GM18519 (cell line): Measurements from ENCODE around the gene ZNF19.

Experiments
- ATAC-seq: cut with Tn5 transposase; IDR thresholded peaks from one replicate; pipeline ENCODE4 v1.9.1; 2021; ENCODE audit warnings: mild to moderate bottlenecking, moderate library complexity; ENCODE audit not compliant: unreplicated experiment, low FRiP score

The ZNF19 gene

DNA sequence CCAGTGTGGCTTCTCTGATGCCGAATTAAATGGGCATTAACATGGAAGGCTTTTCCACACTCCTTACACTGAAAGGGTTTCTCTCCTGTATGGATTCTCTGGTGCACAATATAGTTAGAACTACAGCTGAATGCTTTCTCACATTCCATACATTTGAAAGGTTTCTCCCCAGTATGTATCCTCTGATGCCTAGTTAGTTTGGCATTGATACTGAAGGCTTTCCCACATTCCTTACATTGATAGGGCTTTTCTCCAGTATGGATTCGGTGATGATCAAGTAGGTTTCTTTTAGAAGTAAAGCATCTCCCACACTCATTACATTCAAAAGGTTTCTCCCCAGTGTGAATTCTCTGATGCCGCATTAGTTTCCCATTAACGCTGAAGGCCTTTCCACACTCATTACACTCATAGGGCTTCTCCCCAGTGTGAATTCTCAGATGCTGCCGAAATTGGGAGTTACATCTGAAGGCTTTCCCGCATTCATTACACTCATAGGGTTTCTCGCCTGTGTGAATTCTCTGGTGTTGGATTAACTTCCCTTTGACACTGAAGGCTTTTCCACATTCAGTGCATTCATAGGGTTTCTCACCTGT lies 40.8 kb downstream of the ZNF19 start:
- no peak for ATAC-seq

- no peak for ATAC-seq
Measured at GRCh38 chr16:71443714-71444113, 45.4 kb downstream of the ZNF19 start.

DNA sequence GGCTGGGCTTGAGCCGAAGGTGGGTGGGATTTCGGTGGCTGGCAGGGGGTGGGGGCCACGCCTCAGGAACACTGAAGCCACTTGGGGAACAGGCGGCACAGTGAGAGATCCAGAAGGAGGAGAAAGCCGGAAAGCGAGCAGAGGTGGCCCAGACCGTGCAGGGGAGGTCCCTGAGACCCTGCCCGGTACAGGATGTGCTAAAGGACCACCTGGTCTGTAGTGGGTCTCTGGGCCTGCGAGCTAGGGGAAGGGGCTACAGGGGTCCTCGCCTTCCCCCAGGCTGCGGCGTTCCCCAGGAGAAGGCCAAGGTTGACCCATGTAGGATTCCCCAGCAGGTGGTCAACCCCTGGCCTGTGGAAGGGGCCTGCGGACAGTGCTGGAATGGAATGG lies 47.1 kb downstream of the ZNF19 start, which contains the start of gene TLE7:
TSS of gene TLE7 (minus strand) at position 4 of the 390 bp plus-strand sequence. CDS start 8,730 bp downstream, outside the sequence.
- ATAC-seq = no peak

- ATAC-seq = no peak
Measured at GRCh38 chr16:71441348-71442050, 47.6 kb downstream of the ZNF19 start.

GRCh38 chr16:71440669-71441347 lies 48.3 kb downstream of the ZNF19 start:
- ATAC-seq = no peak

- no peak for ATAC-seq
Measured at GRCh38 chr16:71439523-71439922, 49.6 kb downstream of the ZNF19 start.

DNA sequence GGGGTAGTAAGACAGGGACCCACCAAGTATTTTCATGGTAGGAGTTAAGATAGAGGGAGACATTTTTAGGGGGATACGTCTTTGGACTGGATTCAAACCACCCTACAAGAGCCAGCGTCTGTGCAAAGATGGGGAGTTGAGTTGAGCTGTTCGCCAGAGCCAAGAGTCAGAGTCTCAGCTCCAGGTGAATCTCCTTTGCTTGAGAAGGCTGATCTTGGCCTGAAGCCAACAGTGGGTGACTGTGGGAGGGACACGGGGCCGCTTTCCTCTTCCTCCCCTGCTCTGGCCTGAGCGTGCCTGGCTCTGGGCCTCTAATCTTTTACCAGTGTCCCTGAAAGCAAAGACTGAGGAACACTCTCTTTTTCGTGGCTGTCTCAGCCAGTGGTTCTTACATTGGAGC lies 52.7 kb downstream of the ZNF19 start:
- no peak for ATAC-seq

DNA sequence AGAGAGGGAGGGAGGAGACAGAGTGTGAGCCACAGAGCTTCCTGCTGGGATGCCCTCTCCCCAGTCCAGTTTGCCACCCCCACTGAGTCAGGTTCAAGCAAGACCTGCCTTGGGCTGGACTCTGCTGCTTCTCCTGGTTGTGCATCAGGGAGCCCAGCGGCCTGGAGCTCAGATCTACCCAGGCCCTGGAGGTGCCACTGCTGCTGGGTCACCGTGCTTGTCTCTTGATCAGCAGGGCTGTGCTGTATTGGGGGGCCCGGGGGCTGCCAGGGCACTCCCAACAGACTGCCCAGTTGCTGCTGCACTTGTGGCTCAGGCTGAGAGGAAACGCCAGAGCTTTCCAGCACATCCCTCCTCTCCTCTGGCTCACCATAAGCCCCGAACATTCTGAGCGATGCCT lies 56.2 kb downstream of the ZNF19 start:
- ATAC-seq = no peak

DNA sequence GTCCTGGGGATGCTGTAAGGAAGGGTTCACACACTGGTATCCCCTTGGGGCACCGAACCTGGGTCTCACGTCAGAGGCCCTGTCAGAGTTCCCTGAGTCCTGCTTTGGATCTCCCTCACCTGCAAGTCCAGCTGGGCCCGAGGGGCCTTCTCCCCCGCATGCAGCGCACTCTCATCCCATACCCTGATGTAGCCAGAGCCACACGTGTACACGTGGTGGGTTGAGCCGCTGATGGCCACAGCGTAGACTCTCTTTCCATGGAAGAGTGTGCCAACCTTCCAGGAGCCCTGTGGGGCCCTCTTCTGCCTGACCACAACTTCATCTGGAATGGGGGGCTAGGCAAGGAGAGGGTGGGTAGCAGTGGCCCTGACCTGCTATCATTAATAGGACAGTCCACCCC lies 57.1 kb downstream of the ZNF19 start:
- ATAC-seq = no peak

- ATAC-seq = no peak
Measured at GRCh38 chr16:71431176-71431575, 57.9 kb downstream of the ZNF19 start.

DNA sequence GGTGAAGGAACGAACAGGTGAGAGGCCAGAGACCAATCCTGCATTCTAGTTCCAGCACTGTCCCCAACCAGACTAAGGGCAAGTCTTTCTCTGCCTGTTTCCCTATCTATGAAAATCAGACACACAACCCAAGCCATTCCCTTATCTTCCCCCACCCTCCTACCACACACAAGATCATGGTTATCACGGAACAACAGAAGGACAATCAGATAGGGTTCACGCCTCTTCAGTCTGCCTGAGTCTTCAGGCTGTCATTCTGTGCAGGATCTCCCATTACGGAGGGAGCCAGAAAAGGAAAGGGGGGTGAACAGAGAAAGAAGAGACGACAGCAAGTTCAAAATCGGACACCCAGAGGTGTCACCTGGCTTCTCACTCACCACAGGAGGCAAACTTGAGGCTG lies 58.4 kb downstream of the ZNF19 start:
- ATAC-seq = no peak

- no peak for ATAC-seq
Measured at GRCh38 chr16:71429581-71429980, 59.5 kb downstream of the ZNF19 start.

DNA sequence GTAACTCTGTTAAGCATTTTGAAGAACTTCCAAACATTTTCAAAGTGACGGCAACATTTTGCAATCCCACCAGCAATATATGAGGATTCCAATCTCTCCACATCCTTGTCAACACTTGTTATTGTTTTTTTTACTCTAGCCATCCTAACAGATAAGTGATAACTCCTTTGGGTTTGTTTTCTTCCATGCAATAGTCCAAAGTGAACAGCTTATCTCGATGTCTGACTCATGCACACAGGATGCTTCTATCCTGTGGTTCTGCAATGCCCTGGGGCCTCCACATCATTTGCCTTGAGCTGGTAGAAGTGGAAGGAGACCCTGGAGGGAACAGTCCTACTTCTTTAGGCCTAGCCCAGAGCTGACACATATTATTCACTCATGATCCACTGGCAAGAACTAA lies 60.2 kb downstream of the ZNF19 start:
- ATAC-seq = no peak

- ATAC-seq = no peak
Measured at GRCh38 chr16:71428385-71428784, 60.7 kb downstream of the ZNF19 start.

GRCh38 chr16:71426880-71427615 lies 62.1 kb downstream of the ZNF19 start:
- no peak for ATAC-seq

GRCh38 chr16:71426069-71426879 lies 62.9 kb downstream of the ZNF19 start:
- peak; percentile 68 for ATAC-seq

DNA sequence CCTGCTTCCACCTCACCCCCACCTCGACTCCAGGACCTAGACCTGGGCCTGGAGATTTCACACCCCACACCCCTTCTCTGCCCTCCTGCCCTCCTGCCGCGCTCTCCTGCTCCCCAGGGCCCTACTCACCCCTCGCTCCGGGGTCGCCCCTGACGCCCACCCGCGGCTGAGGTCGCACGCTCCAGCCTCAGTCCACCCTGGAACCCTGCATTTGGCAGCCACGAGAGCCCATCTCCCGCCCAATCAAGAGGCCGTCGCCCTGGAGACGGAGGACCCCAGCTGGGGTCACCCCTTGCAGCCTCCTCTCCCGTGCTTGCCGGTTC lies 63.4 kb downstream of the ZNF19 start:
- no peak for ATAC-seq

- no peak for ATAC-seq
Measured at GRCh38 chr16:71424626-71425025, 64.5 kb downstream of the ZNF19 start.

GRCh38 chr16:71423865-71424264 lies 65.3 kb downstream of the ZNF19 start:
- ATAC-seq = no peak
